ENCODE data around the gene IL36A.

IL36A gene

GRCh38 chr2:113007250-113007649 is 2.0 kb downstream of the IL36A start:
- DNase-seq: no peak

DNA sequence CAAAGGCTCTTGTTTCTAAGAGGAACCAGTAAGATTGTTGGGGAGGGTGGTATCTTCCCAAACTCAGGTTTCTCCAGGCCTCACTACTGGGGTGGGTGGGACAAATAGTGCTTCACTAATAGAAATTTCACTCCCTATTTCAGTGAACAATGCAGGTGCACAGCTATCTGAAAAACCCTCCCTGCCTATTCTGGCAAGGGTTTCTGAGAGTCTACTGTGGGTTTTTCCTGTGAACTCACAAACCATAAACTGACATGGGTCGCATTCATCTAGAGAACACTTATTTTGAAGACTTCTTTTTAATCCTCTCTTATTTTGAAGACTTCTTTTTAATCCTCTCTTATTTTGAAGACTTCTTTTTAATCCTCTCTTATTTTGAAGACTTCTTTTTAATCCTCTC is 4.4 kb downstream of the IL36A start:
- no peak for DNase-seq

DNA sequence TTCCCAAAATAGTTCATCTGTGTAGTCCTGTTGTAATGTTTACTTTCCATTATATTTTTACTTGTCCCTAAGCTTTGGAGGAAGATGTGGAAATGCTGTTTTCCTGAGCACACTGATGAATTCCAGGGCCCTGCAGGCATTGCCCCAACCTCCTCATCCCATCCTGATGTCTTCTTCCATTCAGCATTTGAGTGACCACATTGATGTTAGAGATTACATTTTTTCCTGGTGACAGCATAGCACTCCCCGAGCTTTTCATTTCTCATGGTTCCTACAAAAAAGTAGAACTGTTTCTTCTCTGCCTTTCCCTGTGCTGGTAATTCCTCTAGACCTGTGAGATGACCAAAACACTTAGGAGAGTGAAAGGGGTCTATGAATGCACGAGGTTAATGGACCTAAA is 4.8 kb downstream of the IL36A start:
- DNase-seq: no peak

DNA sequence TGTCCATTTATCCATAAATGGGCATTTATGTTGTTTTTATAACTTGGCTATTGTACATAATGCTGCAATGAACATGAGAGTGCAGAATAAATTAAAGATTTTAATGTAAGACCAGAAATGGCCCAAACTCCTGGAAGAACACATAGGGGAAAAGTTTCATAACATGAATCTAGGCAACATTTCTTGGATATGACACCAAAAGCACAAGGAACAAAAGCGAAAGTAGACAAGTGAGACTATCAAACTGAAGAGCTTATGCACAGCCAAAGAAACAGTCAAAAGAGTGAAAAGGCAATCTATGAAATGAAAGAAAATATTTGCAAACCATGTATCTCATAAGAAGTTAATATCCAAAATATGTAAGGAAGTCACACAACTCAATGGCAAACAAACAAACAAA is 5.8 kb downstream of the IL36A start:
- no peak for DNase-seq

GRCh38 chr2:113012436-113013335 is 7.4 kb downstream of the IL36A start:
- no peak for DNase-seq

DNA sequence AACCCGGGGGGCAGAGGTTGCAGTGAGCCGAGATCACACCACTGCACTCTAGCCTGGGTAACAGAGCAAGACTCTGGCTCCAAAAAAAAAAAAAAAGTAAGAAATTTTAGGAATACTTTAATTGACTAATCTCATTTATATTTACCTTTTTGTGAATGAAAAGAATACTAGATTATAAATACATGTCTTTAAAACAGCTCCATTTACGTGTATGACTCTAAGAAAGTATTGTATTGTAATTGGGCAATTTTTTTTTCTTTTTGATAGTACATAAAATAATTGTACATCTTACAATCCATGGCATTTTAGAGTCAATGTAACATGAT is 8.0 kb downstream of the IL36A start:
- DNase-seq: no peak

GRCh38 chr2:113014067-113014466 is 8.8 kb downstream of the IL36A start:
- no peak for DNase-seq

DNA sequence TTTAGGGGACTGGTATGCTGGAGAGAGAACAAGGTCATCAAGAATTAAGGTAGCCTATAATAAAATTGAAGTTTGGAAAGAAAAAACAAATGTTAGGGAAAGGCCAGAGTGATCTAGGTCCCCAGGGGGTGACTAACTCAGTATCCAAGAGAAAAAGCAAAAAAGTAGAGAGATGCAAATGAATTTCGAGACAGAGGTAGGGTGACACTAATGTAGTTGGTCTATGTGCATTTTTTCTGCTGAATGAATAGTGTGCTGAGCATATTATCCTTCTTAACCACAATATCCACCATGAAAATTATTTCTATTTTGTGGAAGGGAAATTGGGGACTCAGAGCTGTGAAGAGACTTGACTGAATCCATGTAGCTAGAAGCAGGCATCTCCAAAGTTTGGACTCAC is 9.8 kb downstream of the IL36A start:
- no peak for DNase-seq

GRCh38 chr2:113015655-113016054 is 10.4 kb downstream of the IL36A start:
- DNase-seq: no peak

DNA sequence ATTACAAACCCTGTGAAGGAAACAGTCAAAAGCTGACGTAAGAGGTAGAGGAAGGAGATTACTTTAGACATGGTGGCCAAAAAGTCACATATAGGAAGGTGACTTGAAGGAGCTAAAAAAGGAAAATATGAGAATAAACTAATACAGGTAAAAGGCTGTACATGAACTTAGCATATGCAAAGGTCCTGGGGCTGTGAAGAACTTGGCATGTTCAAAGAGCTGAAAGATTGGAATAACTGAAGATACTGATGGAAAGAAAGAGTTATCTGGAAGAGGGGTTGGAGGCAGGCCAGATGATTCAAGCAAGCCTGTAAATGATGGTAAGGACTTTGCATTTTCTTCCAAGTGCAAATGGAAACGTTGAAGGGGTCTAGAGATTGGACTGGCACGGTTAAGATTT is 13.2 kb downstream of the IL36A start:
- DNase-seq: no peak

- no peak for DNase-seq
These were observed 16.1 kb downstream of the IL36A start for GRCh38 chr2:113021312-113021711.

DNA sequence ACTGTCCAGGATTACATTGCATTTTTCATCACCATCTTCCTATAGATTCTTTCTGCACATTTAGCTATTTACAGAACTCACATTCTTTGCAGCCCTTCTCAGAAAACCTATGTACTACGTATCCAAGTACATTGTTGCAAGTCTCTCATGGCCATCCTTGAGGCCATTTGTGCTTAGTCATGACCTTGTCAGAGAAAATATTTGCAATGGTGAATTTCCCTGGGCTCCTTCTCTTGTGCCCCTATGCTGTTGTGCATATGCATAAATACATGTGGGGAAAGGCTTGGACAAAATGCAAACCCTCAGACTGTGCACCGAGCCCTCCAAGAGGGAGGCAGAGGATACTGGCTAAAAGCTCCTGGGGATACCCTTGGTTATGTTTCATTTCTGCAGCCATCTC is 19.5 kb downstream of the IL36A start:
- DNase-seq: no peak

GRCh38 chr2:113025737-113026136 is 20.5 kb downstream of the IL36A start:
- DNase-seq: no peak

GRCh38 chr2:113027691-113028090 is 22.4 kb downstream of the IL36A start:
- DNase-seq: no peak

GRCh38 chr2:113028112-113028511 is 22.9 kb downstream of the IL36A start:
- DNase-seq: no peak

GRCh38 chr2:113032737-113033136 is 27.5 kb downstream of the IL36A start:
- no peak for DNase-seq

GRCh38 chr2:113034016-113034415 is 28.8 kb downstream of the IL36A start:
- DNase-seq: no peak

DNA sequence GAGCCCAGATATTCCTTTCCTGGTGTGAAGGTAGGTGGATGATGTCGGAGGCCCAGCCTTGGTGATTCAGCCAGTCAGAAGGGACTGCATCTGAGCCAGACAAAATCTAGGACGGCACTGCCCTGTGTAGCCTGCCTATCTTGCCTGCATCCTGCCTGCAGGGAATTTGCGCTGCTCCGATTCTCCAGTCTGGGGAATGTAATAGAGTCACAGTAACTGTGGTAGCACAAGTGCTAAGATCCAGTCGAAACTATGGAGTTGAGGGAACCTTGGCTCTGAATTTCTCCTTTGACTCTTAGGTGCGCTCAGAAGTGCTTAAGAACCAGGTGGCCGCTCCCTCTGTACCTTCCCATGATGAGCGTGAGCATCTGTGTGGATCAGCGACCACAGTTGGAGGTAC is 31.5 kb downstream of the IL36A start:
- DNase-seq: no peak

DNA sequence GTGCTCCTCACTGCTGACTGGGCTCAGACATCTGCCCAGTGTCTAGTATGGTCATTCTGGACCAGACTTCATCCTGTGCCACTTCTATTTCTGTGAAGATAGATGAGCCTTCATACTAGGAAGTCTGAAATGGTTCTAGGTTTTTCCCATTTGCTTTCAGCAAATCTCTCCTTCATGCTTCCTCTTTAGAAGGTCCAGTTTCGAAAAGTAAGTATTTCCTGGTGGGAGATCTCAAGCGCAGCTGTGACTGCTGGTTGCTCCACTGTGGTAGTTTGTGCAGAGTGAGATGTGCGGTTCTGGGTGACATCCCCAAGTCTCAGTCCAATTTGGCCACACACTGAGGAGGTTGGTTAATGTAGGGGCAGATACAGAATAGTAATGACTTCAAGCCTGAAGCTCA is 33.0 kb downstream of the IL36A start:
- no peak for DNase-seq

- DNase-seq: no peak
These were observed 33.9 kb downstream of the IL36A start for GRCh38 chr2:113039158-113039557.

DNA sequence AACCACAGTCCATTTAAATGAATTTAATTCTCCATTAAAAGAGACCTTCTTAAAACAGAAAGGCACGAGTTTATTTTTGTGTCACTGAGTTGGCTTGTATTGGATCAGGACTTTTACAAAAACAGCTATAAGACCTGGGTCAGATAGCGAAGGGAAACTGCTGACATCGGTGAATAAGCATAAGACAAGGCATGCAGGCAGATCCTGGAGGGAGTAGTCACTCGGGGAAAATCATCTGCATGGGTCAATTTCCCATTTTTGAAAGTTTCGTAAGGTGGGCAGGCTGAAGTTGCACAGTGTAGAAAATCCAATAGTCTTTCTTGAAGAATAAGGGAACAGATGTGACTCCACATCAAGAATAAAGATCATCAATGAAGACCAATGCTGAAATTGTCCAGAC is 34.5 kb downstream of the IL36A start:
- no peak for DNase-seq

DNA sequence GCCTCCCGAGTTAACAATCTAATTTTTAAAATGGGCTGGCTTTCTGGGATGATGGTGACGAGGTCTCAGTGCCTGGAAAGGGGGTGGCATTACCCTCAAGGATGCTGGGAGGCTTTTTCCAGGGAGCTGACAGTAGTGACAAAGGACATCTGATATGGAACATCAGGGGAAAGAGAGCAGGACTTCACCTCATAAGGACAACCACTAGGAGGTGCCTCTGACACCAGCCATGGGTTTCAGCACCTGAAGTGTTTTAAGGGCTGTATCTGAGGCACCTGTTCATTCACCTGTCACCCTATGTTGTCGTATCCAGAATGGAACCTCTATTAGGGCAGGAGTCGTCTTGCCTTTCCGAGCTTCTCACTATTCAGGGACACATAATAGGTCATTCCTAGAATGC is 36.6 kb downstream of the IL36A start:
- DNase-seq: no peak

- no peak for DNase-seq
These were observed 41.2 kb downstream of the IL36A start for GRCh38 chr2:113046465-113046864.

DNA sequence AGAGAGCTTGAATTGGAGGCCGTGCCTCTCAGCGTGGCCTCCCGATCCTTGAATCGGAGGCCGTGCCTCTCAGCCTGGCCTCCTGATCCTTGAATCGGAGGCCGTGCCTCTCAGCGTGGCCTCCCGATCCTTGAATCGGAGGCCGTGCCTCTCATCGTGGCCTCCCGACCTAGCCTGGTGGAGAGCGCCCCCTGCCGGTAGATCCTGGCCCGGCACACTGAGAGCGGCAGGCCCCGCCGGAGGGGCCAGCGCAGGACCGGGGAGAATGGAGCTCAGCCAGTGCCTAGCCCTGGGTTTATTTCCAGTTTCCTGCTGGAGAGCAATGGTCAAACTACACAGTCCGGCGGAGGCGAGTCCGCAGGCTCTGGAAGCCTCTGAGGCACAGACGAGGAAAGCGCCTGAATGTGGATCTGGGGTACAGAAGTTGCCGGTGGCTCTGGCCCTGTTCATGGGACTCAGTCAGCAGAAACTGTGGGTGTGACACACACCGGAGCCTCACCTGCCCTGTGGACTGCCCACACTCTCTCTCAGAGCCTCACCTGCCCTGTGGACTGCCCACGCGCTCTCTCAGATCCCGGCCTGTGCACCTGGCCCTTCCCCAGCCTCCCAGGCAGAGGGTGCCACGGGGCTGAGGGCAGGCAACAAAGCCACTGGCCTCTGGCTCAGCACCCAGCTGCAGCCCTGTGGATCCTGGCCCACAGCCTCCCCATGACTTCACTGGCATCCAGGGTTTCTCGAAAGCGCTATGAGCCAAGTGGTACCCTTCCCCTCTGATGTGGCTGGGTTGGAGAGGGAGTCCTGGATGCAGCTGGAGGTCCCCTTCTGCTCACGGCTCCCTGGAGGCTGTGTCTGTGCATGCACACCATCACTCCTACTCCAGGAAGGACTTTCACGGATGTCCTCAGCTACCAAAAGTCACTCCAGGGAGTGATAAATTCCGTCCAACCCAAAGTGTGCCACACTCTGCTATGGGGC is 45.9 kb downstream of the IL36A start:
- no peak for DNase-seq

Measured in cerebellar nuclear complex (tissue), 1 donor.